GM12878 (cell line): ENCODE measurements around the gene PPP1R18. TPM values are rescaled to one million over a fixed set of nuclear protein-coding genes. Genes with fewer than 3 reads are reported as not detected.

Experiments
- KLF5 ChIP-seq: fragments of 450-650 bp; IDR thresholded peaks from 2 replicates; pipeline ENCODE4 v1.6.1; 2014; ENCODE audit warnings: mild to moderate bottlenecking; ENCODE audit not compliant: partially characterized antibody
- MYC ChIP-seq: IDR thresholded peaks from 2 replicates; pipeline ENCODE4 v1.6.1; 2011; ENCODE audit warnings: mild to moderate bottlenecking, low read length, moderate library complexity, inconsistent platforms; ENCODE audit not compliant: insufficient read depth, insufficient replicate concordance, insufficient read length, severe bottlenecking
- SMARCA5 ChIP-seq: fragments of 450-650 bp; IDR thresholded peaks from 2 replicates; pipeline ENCODE4 v1.6.1; 2017; ENCODE audit warnings: mild to moderate bottlenecking
- STAT3 ChIP-seq: IDR thresholded peaks from 2 replicates; pipeline ENCODE4 v1.6.1; 2011; ENCODE audit warnings: low read depth, low read length, improper control_type of control experiment
- polyA plus RNA-seq, 11 experiments: library from polyadenylated mRNA; depleted of rRNA in 4 of 11; unstranded in 6 of 11; stranded (reverse) in 5 of 11; fragments of >200 nt; fragmentation: Nextera tagmentation in 4 of 11; fragmentation: Illumina TruSeq in 1 of 11; extraction: Ambion mirVana in 4 of 11; extraction: Trizol in 1 of 11; gene quantifications; 1 replicate in 1 of 11; 2 replicates in 10 of 11; pipeline versions ENCODE4 v1.2.1 to v1.2.3, GENCODE V29; 2011 to 2016; ENCODE audit warnings: inconsistent platforms in 2 of 11, missing spikeins in 2 of 11, low read depth in 1 of 11
- total RNA-seq, 4 experiments: library from RNA; depleted of rRNA in 3 of 4; stranded (reverse); fragments of >200 nt in 3 of 4; fragmentation: Illumina TruSeq in 1 of 4; extraction: Trizol in 1 of 4; gene quantifications; 2 replicates each; pipeline versions ENCODE4 v1.2.1 to v1.2.3, GENCODE V29; 2013 to 2021
- TF ChIP-seq, protein P1 (sequence below): fragments of 450-650 bp; formaldehyde crosslinking; IDR thresholded peaks from 2 replicates; pipeline ENCODE4 v1.5.0; 2022; ENCODE audit warnings: mild to moderate bottlenecking, missing genetic modification characterization
- TF ChIP-seq, protein P2 (sequence below): IDR thresholded peaks from 2 replicates; pipeline ENCODE4 v1.6.1; 2012; ENCODE audit warnings: mild to moderate bottlenecking, low read depth, low read length
- TF ChIP-seq, protein P3 (sequence below): IDR thresholded peaks from 2 replicates; pipeline ENCODE4 v1.6.1; 2011; ENCODE audit warnings: borderline replicate concordance, low read depth, mild to moderate bottlenecking, moderate library complexity, low read length; ENCODE audit not compliant: insufficient read depth, poor library complexity, severe bottlenecking
- TF ChIP-seq, protein P4 (sequence below): fragments of 450-650 bp; IDR thresholded peaks from 2 replicates; pipeline ENCODE4 v1.6.1; 2017; ENCODE audit warnings: mild to moderate bottlenecking, low read depth, inconsistent platforms; ENCODE audit not compliant: poor library complexity, severe bottlenecking
- TF ChIP-seq, protein P5 (sequence below): fragments of 450-650 bp; IDR thresholded peaks from 2 replicates; pipeline ENCODE4 v1.6.1; 2017; ENCODE audit warnings: mild to moderate bottlenecking, moderate library complexity
- TF ChIP-seq, protein P6 (sequence below): fragments of 450-650 bp; IDR thresholded peaks from 2 replicates; pipeline ENCODE4 v1.6.1; 2016; ENCODE audit warnings: mild to moderate bottlenecking

PPP1R18 gene
- total and polyA plus RNA-seq, 10 of the 15 experiments (the other 5 are each of a cell fraction or from before 2014, with no cell fraction given), result 21.0 to 119 (median 52.6) TPM

DNA sequence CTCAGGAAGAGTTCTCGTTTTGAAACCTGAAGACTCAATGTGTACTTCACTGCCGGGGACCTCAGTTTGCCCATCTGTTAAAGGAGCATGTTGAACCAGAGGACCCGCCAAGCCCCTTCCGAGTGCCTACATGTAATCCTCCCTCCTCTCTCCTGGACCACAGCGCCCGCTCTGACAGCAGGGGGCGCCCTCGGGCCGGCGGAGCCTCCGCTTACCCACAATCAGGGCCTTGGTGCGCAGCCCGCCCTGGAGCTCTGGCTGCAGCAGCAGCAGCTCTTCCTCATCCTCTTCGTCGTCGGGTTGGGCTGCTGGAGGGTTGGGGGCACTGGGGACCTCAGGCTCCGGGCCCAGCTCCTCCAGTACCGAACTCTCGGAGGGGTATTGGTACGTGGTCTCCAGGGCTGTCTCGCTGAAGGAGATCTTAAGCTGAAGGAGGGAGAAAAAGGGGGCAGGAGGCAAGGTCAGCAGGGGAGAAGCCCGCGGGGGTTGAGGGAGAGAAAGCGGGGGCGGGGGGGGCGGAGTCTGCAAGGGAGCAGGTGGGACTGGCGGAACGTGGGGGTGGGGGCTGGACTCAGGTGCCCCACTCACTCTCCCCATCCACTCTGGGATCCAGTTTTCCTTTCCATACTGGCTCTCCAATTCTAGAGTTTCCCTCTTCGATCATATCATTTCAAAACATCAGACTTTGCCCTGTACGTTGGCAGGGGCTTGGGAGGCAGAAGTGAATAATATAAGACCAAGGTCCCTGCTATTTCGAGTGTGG lies 7.3 kb downstream of the PPP1R18 start (continued):
- TF ChIP-seq, protein P1, sequence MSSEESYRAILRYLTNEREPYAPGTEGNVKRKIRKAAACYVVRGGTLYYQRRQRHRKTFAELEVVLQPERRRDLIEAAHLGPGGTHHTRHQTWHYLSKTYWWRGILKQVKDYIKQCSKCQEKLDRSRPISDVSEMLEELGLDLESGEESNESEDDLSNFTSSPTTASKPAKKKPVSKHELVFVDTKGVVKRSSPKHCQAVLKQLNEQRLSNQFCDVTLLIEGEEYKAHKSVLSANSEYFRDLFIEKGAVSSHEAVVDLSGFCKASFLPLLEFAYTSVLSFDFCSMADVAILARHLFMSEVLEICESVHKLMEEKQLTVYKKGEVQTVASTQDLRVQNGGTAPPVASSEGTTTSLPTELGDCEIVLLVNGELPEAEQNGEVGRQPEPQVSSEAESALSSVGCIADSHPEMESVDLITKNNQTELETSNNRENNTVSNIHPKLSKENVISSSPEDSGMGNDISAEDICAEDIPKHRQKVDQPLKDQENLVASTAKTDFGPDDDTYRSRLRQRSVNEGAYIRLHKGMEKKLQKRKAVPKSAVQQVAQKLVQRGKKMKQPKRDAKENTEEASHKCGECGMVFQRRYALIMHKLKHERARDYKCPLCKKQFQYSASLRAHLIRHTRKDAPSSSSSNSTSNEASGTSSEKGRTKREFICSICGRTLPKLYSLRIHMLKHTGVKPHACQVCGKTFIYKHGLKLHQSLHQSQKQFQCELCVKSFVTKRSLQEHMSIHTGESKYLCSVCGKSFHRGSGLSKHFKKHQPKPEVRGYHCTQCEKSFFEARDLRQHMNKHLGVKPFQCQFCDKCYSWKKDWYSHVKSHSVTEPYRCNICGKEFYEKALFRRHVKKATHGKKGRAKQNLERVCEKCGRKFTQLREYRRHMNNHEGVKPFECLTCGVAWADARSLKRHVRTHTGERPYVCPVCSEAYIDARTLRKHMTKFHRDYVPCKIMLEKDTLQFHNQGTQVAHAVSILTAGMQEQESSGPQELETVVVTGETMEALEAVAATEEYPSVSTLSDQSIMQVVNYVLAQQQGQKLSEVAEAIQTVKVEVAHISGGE (CRISPR knock-in tag), result no peak
- TF ChIP-seq SMARCA5 (peak; percentile 92), KLF5 (peak; percentile 34), STAT3 (no peak), MYC (no peak)
- TF ChIP-seq, protein P2, sequence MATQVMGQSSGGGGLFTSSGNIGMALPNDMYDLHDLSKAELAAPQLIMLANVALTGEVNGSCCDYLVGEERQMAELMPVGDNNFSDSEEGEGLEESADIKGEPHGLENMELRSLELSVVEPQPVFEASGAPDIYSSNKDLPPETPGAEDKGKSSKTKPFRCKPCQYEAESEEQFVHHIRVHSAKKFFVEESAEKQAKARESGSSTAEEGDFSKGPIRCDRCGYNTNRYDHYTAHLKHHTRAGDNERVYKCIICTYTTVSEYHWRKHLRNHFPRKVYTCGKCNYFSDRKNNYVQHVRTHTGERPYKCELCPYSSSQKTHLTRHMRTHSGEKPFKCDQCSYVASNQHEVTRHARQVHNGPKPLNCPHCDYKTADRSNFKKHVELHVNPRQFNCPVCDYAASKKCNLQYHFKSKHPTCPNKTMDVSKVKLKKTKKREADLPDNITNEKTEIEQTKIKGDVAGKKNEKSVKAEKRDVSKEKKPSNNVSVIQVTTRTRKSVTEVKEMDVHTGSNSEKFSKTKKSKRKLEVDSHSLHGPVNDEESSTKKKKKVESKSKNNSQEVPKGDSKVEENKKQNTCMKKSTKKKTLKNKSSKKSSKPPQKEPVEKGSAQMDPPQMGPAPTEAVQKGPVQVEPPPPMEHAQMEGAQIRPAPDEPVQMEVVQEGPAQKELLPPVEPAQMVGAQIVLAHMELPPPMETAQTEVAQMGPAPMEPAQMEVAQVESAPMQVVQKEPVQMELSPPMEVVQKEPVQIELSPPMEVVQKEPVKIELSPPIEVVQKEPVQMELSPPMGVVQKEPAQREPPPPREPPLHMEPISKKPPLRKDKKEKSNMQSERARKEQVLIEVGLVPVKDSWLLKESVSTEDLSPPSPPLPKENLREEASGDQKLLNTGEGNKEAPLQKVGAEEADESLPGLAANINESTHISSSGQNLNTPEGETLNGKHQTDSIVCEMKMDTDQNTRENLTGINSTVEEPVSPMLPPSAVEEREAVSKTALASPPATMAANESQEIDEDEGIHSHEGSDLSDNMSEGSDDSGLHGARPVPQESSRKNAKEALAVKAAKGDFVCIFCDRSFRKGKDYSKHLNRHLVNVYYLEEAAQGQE, result no peak
- TF ChIP-seq, protein P3, sequence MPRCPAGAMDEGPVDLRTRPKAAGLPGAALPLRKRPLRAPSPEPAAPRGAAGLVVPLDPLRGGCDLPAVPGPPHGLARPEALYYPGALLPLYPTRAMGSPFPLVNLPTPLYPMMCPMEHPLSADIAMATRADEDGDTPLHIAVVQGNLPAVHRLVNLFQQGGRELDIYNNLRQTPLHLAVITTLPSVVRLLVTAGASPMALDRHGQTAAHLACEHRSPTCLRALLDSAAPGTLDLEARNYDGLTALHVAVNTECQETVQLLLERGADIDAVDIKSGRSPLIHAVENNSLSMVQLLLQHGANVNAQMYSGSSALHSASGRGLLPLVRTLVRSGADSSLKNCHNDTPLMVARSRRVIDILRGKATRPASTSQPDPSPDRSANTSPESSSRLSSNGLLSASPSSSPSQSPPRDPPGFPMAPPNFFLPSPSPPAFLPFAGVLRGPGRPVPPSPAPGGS, result no peak
- TF ChIP-seq, protein P4, sequence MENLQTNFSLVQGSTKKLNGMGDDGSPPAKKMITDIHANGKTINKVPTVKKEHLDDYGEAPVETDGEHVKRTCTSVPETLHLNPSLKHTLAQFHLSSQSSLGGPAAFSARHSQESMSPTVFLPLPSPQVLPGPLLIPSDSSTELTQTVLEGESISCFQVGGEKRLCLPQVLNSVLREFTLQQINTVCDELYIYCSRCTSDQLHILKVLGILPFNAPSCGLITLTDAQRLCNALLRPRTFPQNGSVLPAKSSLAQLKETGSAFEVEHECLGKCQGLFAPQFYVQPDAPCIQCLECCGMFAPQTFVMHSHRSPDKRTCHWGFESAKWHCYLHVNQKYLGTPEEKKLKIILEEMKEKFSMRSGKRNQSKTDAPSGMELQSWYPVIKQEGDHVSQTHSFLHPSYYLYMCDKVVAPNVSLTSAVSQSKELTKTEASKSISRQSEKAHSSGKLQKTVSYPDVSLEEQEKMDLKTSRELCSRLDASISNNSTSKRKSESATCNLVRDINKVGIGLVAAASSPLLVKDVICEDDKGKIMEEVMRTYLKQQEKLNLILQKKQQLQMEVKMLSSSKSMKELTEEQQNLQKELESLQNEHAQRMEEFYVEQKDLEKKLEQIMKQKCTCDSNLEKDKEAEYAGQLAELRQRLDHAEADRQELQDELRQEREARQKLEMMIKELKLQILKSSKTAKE, result no peak
- TF ChIP-seq, protein P5, sequence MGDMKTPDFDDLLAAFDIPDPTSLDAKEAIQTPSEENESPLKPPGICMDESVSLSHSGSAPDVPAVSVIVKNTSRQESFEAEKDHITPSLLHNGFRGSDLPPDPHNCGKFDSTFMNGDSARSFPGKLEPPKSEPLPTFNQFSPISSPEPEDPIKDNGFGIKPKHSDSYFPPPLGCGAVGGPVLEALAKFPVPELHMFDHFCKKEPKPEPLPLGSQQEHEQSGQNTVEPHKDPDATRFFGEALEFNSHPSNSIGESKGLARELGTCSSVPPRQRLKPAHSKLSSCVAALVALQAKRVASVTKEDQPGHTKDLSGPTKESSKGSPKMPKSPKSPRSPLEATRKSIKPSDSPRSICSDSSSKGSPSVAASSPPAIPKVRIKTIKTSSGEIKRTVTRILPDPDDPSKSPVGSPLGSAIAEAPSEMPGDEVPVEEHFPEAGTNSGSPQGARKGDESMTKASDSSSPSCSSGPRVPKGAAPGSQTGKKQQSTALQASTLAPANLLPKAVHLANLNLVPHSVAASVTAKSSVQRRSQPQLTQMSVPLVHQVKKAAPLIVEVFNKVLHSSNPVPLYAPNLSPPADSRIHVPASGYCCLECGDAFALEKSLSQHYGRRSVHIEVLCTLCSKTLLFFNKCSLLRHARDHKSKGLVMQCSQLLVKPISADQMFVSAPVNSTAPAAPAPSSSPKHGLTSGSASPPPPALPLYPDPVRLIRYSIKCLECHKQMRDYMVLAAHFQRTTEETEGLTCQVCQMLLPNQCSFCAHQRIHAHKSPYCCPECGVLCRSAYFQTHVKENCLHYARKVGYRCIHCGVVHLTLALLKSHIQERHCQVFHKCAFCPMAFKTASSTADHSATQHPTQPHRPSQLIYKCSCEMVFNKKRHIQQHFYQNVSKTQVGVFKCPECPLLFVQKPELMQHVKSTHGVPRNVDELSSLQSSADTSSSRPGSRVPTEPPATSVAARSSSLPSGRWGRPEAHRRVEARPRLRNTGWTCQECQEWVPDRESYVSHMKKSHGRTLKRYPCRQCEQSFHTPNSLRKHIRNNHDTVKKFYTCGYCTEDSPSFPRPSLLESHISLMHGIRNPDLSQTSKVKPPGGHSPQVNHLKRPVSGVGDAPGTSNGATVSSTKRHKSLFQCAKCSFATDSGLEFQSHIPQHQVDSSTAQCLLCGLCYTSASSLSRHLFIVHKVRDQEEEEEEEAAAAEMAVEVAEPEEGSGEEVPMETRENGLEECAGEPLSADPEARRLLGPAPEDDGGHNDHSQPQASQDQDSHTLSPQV, result no peak
- TF ChIP-seq, protein P6, sequence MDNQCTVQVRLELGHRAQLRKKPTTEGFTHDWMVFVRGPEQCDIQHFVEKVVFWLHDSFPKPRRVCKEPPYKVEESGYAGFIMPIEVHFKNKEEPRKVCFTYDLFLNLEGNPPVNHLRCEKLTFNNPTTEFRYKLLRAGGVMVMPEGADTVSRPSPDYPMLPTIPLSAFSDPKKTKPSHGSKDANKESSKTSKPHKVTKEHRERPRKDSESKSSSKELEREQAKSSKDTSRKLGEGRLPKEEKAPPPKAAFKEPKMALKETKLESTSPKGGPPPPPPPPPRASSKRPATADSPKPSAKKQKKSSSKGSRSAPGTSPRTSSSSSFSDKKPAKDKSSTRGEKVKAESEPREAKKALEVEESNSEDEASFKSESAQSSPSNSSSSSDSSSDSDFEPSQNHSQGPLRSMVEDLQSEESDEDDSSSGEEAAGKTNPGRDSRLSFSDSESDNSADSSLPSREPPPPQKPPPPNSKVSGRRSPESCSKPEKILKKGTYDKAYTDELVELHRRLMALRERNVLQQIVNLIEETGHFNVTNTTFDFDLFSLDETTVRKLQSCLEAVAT, result no peak
